ENCODE data around the gene LPP.

- no peak for TF ChIP-seq CTCF (IDR thresholded peaks at IDR 0.05)
- TF ChIP-seq EZH2 (IDR thresholded peaks at IDR 0.05; ENCODE audit: borderline replicate concordance, insufficient read depth, low read depth, low read length, poor library complexity, severe bottlenecking): no peak
These were observed 78.7 kb downstream of the LPP start for GRCh38 chr3:188232656-188233055.
